Upper lobe of right lung (tissue), 1 donor: ENCODE measurements around the gene ADAR. TPM values are rescaled to one million over a fixed set of nuclear protein-coding genes. Genes with fewer than 3 reads are reported as not detected.
A peak's percentile ranks its signal among the peaks of the same experiment; 100 is the strongest.

Experiments
- ATAC-seq: fragments of 200-7000 bp; cut with Tn5 transposase; one replicate; pipeline ENCODE4 v1.9.1; 2020; ENCODE audit warnings: mild to moderate bottlenecking, moderate library complexity
- DNase-seq: peaks from one replicate; pipeline ENCODE4 v3.0.0-alpha.2; 2020
- H3K27ac ChIP-seq: fragments of 200-600 bp; one replicate; pipeline ENCODE4 v1.8.0; 2022
- H3K27me3 ChIP-seq: fragments of 200-600 bp; one replicate; pipeline ENCODE4 v1.8.0; 2022; ENCODE audit warnings: mild to moderate bottlenecking
- H3K36me3 ChIP-seq: fragments of 200-600 bp; one replicate; pipeline ENCODE4 v1.8.0; 2022
- H3K4me1 ChIP-seq: fragments of 200-600 bp; one replicate; pipeline ENCODE4 v1.8.0; 2022
- H3K4me3 ChIP-seq: fragments of 200-600 bp; one replicate; pipeline ENCODE4 v1.8.0; 2022; ENCODE audit warnings: mild to moderate bottlenecking
- H3K9me3 ChIP-seq: fragments of 200-600 bp; one replicate; pipeline ENCODE4 v1.8.0; 2022
- intact Hi-C: fragments of 100-400 bp; cut with DNase I; formaldehyde crosslinking; loops from one replicate; pipeline ENCODE4 v1.11.0; 2022
- total RNA-seq: library from RNA; stranded (reverse); fragmentation: NEBNext Ultra II Directional; extraction: Animal tissue kit (Norgen Biotek cat#: 25700); gene quantifications from one replicate; pipeline ENCODE4 v1.2.1, GENCODE V29; 2021
- TF ChIP-seq, protein P1 (sequence below): fragments of 200-600 bp; IDR thresholded peaks from one replicate; pipeline ENCODE4 v1.8.0; 2022; ENCODE audit warnings: antibody characterized with exemption
- donor health status: DM: no; HTN: yes; CAD: no; lungs with severe emphysema.

ADAR gene
- total RNA-seq, 1 donor from 2014 or later: 205 TPM

DNA sequence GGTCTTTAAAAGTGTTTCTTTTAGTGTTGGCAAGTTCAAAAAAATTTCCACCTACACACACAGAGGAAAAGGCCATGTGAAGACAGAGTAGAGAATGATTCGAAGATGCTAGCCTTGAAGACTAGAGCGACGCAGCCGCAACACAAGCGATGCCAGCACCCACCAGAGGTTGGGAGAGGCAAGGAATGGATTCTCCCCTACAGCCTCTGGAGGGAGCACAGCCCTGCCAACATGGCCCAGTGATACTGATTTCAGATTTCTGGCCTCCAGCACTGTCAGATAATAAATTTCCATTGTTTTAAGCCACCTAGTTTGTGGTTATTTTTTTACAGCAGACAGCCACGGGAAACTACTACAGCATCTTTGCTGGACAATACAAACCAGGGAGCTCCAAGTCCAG, 6.9 kb upstream of the ADAR start:
- ATAC-seq (no peak), DNase-seq (no peak)
- no peaks in the 10 kb centered on the region for H3K36me3 ChIP-seq
- intact Hi-C loops: no loop called here
- H3K9me3 ChIP-seq: no peaks in the 10 kb centered on the region
- H3K27me3 ChIP-seq: no peaks in the 10 kb centered on the region
- no peaks in the 10 kb centered on the region for H3K4me1 ChIP-seq
- TF ChIP-seq, protein P1, sequence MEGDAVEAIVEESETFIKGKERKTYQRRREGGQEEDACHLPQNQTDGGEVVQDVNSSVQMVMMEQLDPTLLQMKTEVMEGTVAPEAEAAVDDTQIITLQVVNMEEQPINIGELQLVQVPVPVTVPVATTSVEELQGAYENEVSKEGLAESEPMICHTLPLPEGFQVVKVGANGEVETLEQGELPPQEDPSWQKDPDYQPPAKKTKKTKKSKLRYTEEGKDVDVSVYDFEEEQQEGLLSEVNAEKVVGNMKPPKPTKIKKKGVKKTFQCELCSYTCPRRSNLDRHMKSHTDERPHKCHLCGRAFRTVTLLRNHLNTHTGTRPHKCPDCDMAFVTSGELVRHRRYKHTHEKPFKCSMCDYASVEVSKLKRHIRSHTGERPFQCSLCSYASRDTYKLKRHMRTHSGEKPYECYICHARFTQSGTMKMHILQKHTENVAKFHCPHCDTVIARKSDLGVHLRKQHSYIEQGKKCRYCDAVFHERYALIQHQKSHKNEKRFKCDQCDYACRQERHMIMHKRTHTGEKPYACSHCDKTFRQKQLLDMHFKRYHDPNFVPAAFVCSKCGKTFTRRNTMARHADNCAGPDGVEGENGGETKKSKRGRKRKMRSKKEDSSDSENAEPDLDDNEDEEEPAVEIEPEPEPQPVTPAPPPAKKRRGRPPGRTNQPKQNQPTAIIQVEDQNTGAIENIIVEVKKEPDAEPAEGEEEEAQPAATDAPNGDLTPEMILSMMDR: no peak
- no peak overlapping the region for H3K4me3 ChIP-seq
- H3K27ac ChIP-seq: no peak overlapping the region

- no peaks in the 10 kb centered on the region for H3K27me3 ChIP-seq
- peaks cover under 1% of the 10 kb centered on the region for H3K4me1 ChIP-seq
- H3K4me3 ChIP-seq: no peak overlapping the region
- intact Hi-C loops: no loop called here
- TF ChIP-seq, protein P1: no peak
- DNase-seq (no peak), ATAC-seq (no peak)
- H3K27ac ChIP-seq: no peak overlapping the region
- H3K36me3 ChIP-seq: no peaks in the 10 kb centered on the region
- H3K9me3 ChIP-seq: no peaks in the 10 kb centered on the region
Observed at GRCh38 chr1:154614247-154614646, 6.3 kb upstream of the ADAR start.

DNA sequence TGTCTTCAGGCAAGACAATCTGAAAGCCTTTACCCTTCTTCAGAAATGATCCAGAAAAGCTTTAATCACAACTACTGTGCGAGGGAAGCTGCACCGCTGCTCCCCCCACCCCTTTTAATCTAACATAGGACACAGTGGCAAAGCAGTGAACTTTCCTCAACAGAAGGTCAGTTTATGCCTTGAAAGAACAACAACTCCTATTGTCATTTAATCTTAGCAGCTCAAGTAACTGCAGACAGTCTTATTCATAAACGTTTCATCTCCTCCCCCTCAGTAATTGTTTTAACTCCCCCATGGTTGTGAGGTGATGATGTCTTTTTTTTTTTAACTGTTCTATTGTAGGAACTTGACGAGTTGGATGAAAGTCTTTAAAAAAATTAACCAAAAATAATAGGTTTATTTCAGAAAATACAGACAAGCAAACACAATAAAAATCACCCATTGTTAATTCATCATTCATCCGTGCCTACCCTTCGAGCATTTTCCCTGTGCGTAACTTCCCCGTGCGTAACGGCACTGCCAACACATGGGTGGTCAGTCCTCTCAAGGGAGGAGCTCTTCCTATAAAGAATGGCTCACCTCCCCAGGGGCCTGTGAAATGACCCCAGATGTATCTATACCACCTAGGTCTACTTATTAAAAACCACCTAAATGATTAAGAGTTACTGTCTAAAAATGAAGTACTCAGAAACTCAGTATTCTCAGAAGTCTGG, 3.3 kb upstream of the ADAR start:
- Histone ChIP-seq H3K4me1 (peaks cover 15% of the 10 kb centered on the region), H3K4me3 (no peak overlapping the region), H3K27me3 (no peaks in the 10 kb centered on the region), H3K36me3 (no peaks in the 10 kb centered on the region), H3K9me3 (no peaks in the 10 kb centered on the region), H3K27ac (no peak overlapping the region)
- DNase-seq (no peak), ATAC-seq (no peak)
- intact Hi-C loops: no loop called here
- TF ChIP-seq, protein P1: no peak

DNA sequence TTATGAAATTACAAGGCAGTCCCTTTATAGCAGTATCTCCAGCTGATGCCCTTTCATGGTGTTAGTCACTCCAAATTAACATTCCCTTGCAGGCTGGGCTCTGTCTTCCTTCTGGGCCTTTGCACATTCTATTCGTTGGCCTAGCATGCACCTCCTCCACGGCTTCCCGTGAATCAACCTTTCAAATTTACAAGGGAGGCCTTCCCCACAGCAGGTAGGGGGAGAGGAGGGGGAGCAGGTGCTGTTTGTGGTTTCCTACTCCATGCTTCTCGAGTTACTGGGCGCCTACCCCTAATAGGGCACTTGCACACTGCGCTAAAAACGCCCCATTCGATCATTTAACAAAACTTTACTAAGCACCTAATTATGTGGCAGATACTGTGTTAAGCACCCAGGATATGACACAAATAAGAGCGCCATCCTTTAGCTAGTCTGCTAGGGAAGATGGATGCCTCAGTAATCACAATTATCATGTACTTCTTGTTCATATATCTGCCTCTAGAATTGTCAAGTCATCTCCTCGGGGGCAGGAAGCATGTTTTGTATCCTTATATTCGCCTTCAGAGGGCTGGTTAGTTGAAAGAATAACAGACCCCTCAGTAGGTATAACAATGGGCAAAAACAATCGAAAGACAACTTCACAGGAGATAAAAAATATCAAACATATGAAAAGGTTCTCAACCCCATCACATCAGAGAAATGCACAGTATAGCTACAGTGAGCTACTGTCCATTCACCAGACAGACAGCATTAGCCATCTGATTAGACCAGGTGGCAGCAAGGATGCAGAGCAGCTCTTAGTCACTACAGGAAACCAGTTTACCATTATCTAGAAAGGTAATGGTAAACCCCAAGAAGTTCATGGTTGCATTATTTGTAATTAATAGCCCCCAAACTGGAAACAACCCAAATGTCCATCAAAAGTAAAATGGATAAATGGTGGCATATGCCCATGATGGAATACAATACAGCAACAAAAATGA, 1.7 kb upstream of the ADAR start:
- DNase-seq (no peak), ATAC-seq (no peak)
- no peak overlapping the region for H3K4me3 ChIP-seq
- intact Hi-C loops: no loop called here
- H3K4me1 ChIP-seq: peaks cover 31% of the 10 kb centered on the region
- H3K9me3 ChIP-seq: no peaks in the 10 kb centered on the region
- H3K36me3 ChIP-seq: no peaks in the 10 kb centered on the region
- H3K27ac ChIP-seq: peak overlapping the region; percentile 98
- TF ChIP-seq, protein P1: no peak
- H3K27me3 ChIP-seq: no peaks in the 10 kb centered on the region

GRCh38 chr1:154608397-154609270, 648 bp upstream of the ADAR start:
- peaks cover 40% of the 10 kb centered on the region for H3K4me1 ChIP-seq
- TF ChIP-seq, protein P1: no peak
- ATAC-seq: peak; percentile 49
- H3K36me3 ChIP-seq: no peaks in the 10 kb centered on the region
- no peaks in the 10 kb centered on the region for H3K9me3 ChIP-seq
- H3K27me3 ChIP-seq: no peaks in the 10 kb centered on the region
- DNase-seq: no peak
- peak overlapping the region; percentile 98 for H3K27ac ChIP-seq
- H3K4me3 ChIP-seq: peak overlapping the region; percentile 94
- intact Hi-C loops: no loop called here
